Mesendoderm (in vitro differentiated cells): ENCODE data around the gene HES5.

Experiments
- DNase-seq: peaks from one replicate; pipeline ENCODE4 v3.0.0; 2013
- H2AK5ac ChIP-seq: 2 replicates; pipeline ENCODE4 v1.6.1; 2013; ENCODE audit warnings: low read length, inconsistent platforms
- H2BK120ac ChIP-seq: 2 replicates; pipeline ENCODE4 v1.6.1; 2013; ENCODE audit warnings: low read depth, mild to moderate bottlenecking, low read length, moderate library complexity, mixed read lengths
- H2BK15ac ChIP-seq: replicated peaks from 2 replicates; pipeline ENCODE4 v1.6.1; 2013; ENCODE audit warnings: low read depth, mild to moderate bottlenecking, moderate library complexity
- H2BK5ac ChIP-seq: 2 replicates; pipeline ENCODE4 v1.6.1; 2013; ENCODE audit warnings: low read length, inconsistent platforms
- H3K18ac ChIP-seq: 2 replicates; pipeline ENCODE4 v1.6.1; 2013; ENCODE audit warnings: mild to moderate bottlenecking, low read length, mixed read lengths
- H3K23ac ChIP-seq: one replicate; pipeline ENCODE4 v1.6.1; 2013; ENCODE audit warnings: low read length
- H3K27ac ChIP-seq: 2 replicates; pipeline ENCODE4 v1.5.1; 2013; ENCODE audit warnings: low read depth, mild to moderate bottlenecking, inconsistent platforms, low read length, moderate library complexity
- H3K27me3 ChIP-seq: 2 replicates; pipeline ENCODE4 v1.6.1; 2013; ENCODE audit warnings: low read length, control low read depth, mild to moderate bottlenecking, inconsistent platforms; ENCODE audit not compliant: insufficient read depth, poor library complexity
- H3K36me3 ChIP-seq: 2 replicates; pipeline ENCODE4 v1.6.1; 2013; ENCODE audit warnings: low read length, inconsistent platforms; ENCODE audit not compliant: control insufficient read depth, insufficient read depth
- H3K4ac ChIP-seq: one replicate; pipeline ENCODE4 v1.6.1; 2013; ENCODE audit warnings: low read depth, mild to moderate bottlenecking, low read length, moderate library complexity
- H3K4me1 ChIP-seq: 2 replicates; pipeline ENCODE4 v1.6.1; 2013; ENCODE audit warnings: low read depth, low read length, inconsistent platforms; ENCODE audit not compliant: control insufficient read depth
- H3K4me2 ChIP-seq: 2 replicates; pipeline ENCODE4 v1.6.1; 2013; ENCODE audit warnings: low read length
- H3K4me3 ChIP-seq: 2 replicates; pipeline ENCODE4 v1.5.1; 2013; ENCODE audit warnings: mild to moderate bottlenecking, low read length
- H3K56ac ChIP-seq: one replicate; pipeline ENCODE4 v1.6.1; 2013; ENCODE audit warnings: low read length
- H3K79me1 ChIP-seq: 2 replicates; pipeline ENCODE4 v1.6.1; 2013; ENCODE audit warnings: low read length, inconsistent platforms
- H3K79me2 ChIP-seq: 2 replicates; pipeline ENCODE4 v1.6.1; 2013; ENCODE audit warnings: mild to moderate bottlenecking, low read length; ENCODE audit not compliant: control insufficient read depth, insufficient read depth
- H3K9ac ChIP-seq: 2 replicates; pipeline ENCODE4 v1.6.1; 2013; ENCODE audit warnings: low read length, inconsistent platforms
- H4K5ac ChIP-seq: one replicate; pipeline ENCODE4 v1.6.1; 2013; ENCODE audit warnings: low read length
- H4K8ac ChIP-seq: one replicate; pipeline ENCODE4 v1.6.1; 2013; ENCODE audit warnings: low read depth, mild to moderate bottlenecking, control low read depth, low read length, moderate library complexity
- WGBS: extraction: QIAGEN DNeasy Blood & Tissue Kit; methylation state at CpG from one replicate; pipeline ENCODE4 v1.1.7; 2013; ENCODE audit warnings: low lambda C conversion rate, missing lambda C conversion rate; ENCODE audit not compliant: insufficient coverage; ENCODE audit errors: extremely low coverage; 5-methylcytosine and 5-hydroxymethylcytosine counted together

The HES5 gene

GRCh38 chr1:2567083-2567679 lies 37.1 kb upstream of the HES5 start:
- no peak for DNase-seq
- Histone ChIP-seq H3K56ac (no peak overlapping the region), H3K36me3 (no peaks in the 10 kb centered on the region), H3K27me3 (no peaks in the 10 kb centered on the region), H3K9ac (no peak overlapping the region), H4K8ac (no peak overlapping the region), H2BK5ac (no peak overlapping the region), H3K23ac (no peak overlapping the region), H4K5ac (no peak overlapping the region), H3K4ac (no peak overlapping the region), H3K79me2 (no peaks in the 10 kb centered on the region), H2BK120ac (no peak overlapping the region), H2AK5ac (no peak overlapping the region), H3K79me1 (no peaks in the 10 kb centered on the region), H3K18ac (no peak overlapping the region), H2BK15ac (no peak overlapping the region), H3K27ac (no peak overlapping the region), H3K4me3 (no peak overlapping the region), H3K4me1 (no peaks in the 10 kb centered on the region), H3K4me2 (no peak overlapping the region)
- no CpG with 5 or more reads among the region's 16 CpGs for WGBS

GRCh38 chr1:2566101-2567045 lies 36.3 kb upstream of the HES5 start:
- Histone ChIP-seq H2BK5ac (no peak overlapping the region), H3K4ac (no peak overlapping the region), H4K5ac (no peak overlapping the region), H2AK5ac (no peak overlapping the region), H3K4me1 (no peaks in the 10 kb centered on the region), H4K8ac (no peak overlapping the region), H3K27me3 (no peaks in the 10 kb centered on the region), H3K79me2 (no peaks in the 10 kb centered on the region), H3K4me3 (no peak overlapping the region), H3K56ac (peak overlapping the region; percentile 15), H2BK15ac (no peak overlapping the region), H3K4me2 (no peak overlapping the region), H3K9ac (no peak overlapping the region), H3K18ac (no peak overlapping the region), H3K79me1 (no peaks in the 10 kb centered on the region), H3K23ac (no peak overlapping the region), H3K27ac (no peak overlapping the region), H3K36me3 (no peaks in the 10 kb centered on the region), H2BK120ac (no peak overlapping the region)
- no peak for DNase-seq
- no CpG with 5 or more reads among the region's 34 CpGs for whole genome bisulfite sequencing

- Histone ChIP-seq H2BK5ac (no peak overlapping the region), H3K56ac (no peak overlapping the region), H3K4me3 (no peak overlapping the region), H3K4me1 (no peaks in the 10 kb centered on the region), H3K79me2 (no peaks in the 10 kb centered on the region), H3K79me1 (no peaks in the 10 kb centered on the region), H3K23ac (no peak overlapping the region), H3K27me3 (no peaks in the 10 kb centered on the region), H3K9ac (no peak overlapping the region), H3K27ac (no peak overlapping the region), H4K8ac (no peak overlapping the region), H2AK5ac (no peak overlapping the region), H3K18ac (no peak overlapping the region), H3K36me3 (no peaks in the 10 kb centered on the region), H3K4me2 (no peak overlapping the region), H4K5ac (no peak overlapping the region), H3K4ac (no peak overlapping the region), H2BK120ac (no peak overlapping the region), H2BK15ac (no peak overlapping the region)
- no CpG with 5 or more reads among the region's 14 CpGs for WGBS
- no peak for DNase-seq
These were observed 34.8 kb upstream of the HES5 start for GRCh38 chr1:2564815-2565374.

GRCh38 chr1:2564006-2564814 lies 34.1 kb upstream of the HES5 start:
- Histone ChIP-seq H3K4ac (no peak overlapping the region), H2BK120ac (no peak overlapping the region), H4K8ac (no peak overlapping the region), H3K79me2 (no peaks in the 10 kb centered on the region), H2BK5ac (no peak overlapping the region), H4K5ac (no peak overlapping the region), H3K27ac (no peak overlapping the region), H3K23ac (no peak overlapping the region), H3K4me1 (no peaks in the 10 kb centered on the region), H3K18ac (no peak overlapping the region), H3K4me2 (no peak overlapping the region), H3K9ac (no peak overlapping the region), H2AK5ac (no peak overlapping the region), H3K4me3 (no peak overlapping the region), H3K27me3 (no peaks in the 10 kb centered on the region), H3K79me1 (no peaks in the 10 kb centered on the region), H2BK15ac (no peak overlapping the region), H3K36me3 (no peaks in the 10 kb centered on the region), H3K56ac (no peak overlapping the region)
- WGBS: no CpG with 5 or more reads among the region's 20 CpGs
- no peak for DNase-seq

GRCh38 chr1:2563205-2563604 lies 33.1 kb upstream of the HES5 start:
- Histone ChIP-seq H3K4me1 (no peaks in the 10 kb centered on the region), H2BK5ac (no peak overlapping the region), H3K79me1 (no peaks in the 10 kb centered on the region), H2AK5ac (no peak overlapping the region), H3K27me3 (no peaks in the 10 kb centered on the region), H4K5ac (no peak overlapping the region), H3K4ac (no peak overlapping the region), H3K4me2 (no peak overlapping the region), H3K18ac (no peak overlapping the region), H2BK15ac (no peak overlapping the region), H3K4me3 (no peak overlapping the region), H3K9ac (no peak overlapping the region), H3K27ac (no peak overlapping the region), H3K79me2 (no peaks in the 10 kb centered on the region), H3K56ac (no peak overlapping the region), H4K8ac (no peak overlapping the region), H2BK120ac (no peak overlapping the region), H3K36me3 (no peaks in the 10 kb centered on the region), H3K23ac (no peak overlapping the region)
- no peak for DNase-seq
- no CpG with 5 or more reads among the region's 18 CpGs for WGBS
